Breast epithelium (tissue), 4 donors: ENCODE measurements around the gene SECTM1. TPM values are rescaled to one million over a fixed set of nuclear protein-coding genes. Genes with fewer than 3 reads are reported as not detected.

Experiments used
- DNase-seq, 2 donors: peaks; one replicate each; pipeline ENCODE4 v3.0.0-alpha.2; 2019; ENCODE audit warnings: low spot score in 2 of 2
- H3K27ac ChIP-seq, 2 donors: fragments of 200-600 bp; sonication (generic) in 1 of 2; one replicate each; pipeline ENCODE4 v1.5.1; 2016 to 2019; ENCODE audit warnings: mild to moderate bottlenecking in 1 of 2
- H3K27me3 ChIP-seq, 2 donors: fragments of 200-600 bp; sonication (generic) in 1 of 2; one replicate each; pipeline versions ENCODE4 v1.5.1 to v1.6.0; 2017 to 2019; ENCODE audit warnings: control low read depth in 1 of 2, mild to moderate bottlenecking in 1 of 2
- H3K36me3 ChIP-seq: fragments of 200-600 bp; one replicate; pipeline ENCODE4 v1.5.1; 2019
- H3K4me1 ChIP-seq, 2 donors: fragments of 200-600 bp; sonication (generic); one replicate each; pipeline ENCODE4 v1.5.1; 2016 to 2019; ENCODE audit warnings: control low read depth in 1 of 2
- H3K4me3 ChIP-seq, 3 donors: fragments of 200-600 bp; sonication (generic); 1 replicate in 2 of 3; 2 replicates in 1 of 3; pipeline ENCODE4 v1.5.1; 2016 to 2019; ENCODE audit warnings: mild to moderate bottlenecking in 3 of 3, moderate library complexity in 2 of 3
- H3K9me3 ChIP-seq, 2 donors: fragments of 200-600 bp; sonication (generic) in 1 of 2; one replicate each; pipeline ENCODE4 v1.5.1; 2016 to 2019; ENCODE audit warnings: control low read depth in 1 of 2
- CTCF ChIP-seq, 3 donors: fragments of 450-650 bp; IDR thresholded peaks; one replicate each; pipeline ENCODE4 v1.5.1; 2016 to 2017; ENCODE audit warnings: antibody characterized with exemption in 3 of 3, mild to moderate bottlenecking in 3 of 3, moderate library complexity in 3 of 3
- POLR2A ChIP-seq: fragments of 450-650 bp; IDR thresholded peaks from one replicate; pipeline ENCODE4 v1.6.1; 2016; ENCODE audit warnings: antibody characterized with exemption, mild to moderate bottlenecking, moderate library complexity
- POLR2AphosphoS5 ChIP-seq, 3 donors: sonication (generic); formaldehyde crosslinking; IDR thresholded peaks; one replicate each; pipeline ENCODE4 v1.6.1; 2017; ENCODE audit warnings: antibody characterized with exemption in 3 of 3
- intact Hi-C: fragments of 100-400 bp; cut with DNase I; formaldehyde crosslinking; loops from one replicate; pipeline ENCODE4 v1.15.1; 2023; ENCODE audit warnings: low total_unique reads
- total RNA-seq, 3 donors: library from RNA; depleted of rRNA; stranded (reverse); fragments of >200 nt; gene quantifications; one replicate each; pipeline ENCODE4 v1.1.0, GENCODE V29; 2016

Gene SECTM1
- total RNA-seq, 3 donors from 2014 or later, result 11.5 to 23.9 (median 16.2) TPM

DNA sequence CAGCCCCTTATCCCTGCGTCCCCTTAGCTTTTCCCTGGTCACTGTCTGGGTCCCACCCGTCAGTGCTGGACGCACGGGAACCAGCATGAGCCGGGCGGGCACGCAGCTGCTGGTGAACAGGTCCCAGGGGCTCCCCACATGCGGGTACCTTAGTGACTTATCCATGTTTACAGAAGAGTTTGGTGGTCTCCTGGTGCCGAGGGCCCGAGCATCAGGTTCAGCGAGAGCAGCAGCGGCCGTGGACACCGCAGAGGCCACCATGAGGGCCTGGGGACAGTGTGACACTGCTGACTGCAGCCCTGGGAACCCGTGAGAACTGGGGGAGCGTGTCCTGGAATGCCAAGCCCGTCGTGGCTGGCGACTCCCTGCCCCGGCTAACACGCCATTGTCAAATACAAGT is 22.7 kb downstream of the SECTM1 start:
- Histone ChIP-seq H3K36me3 (no peaks in the 10 kb centered on the region), H3K9me3 (no peaks in the 10 kb centered on the region), H3K4me3 (no peak overlapping the region), H3K4me1 (no peaks in the 10 kb centered on the region), H3K27ac (no peak overlapping the region), H3K27me3 (peaks cover 14 to 24% of the 10 kb centered on the region in 2 donors)
- no peak for DNase-seq
- intact Hi-C loops, result no loop called here
- TF ChIP-seq POLR2A (no peak), POLR2AphosphoS5 (IDR thresholded peaks at IDR 0.05) (no peak), CTCF (IDR thresholded peaks at IDR 0.05) (no peak)

- H3K27me3 ChIP-seq, result peaks cover 7 to 14% of the 10 kb centered on the region in 2 donors
- TF ChIP-seq POLR2A (no peak), POLR2AphosphoS5 (IDR thresholded peaks at IDR 0.05) (no peak), CTCF (IDR thresholded peaks at IDR 0.05) (no peak)
- no peak for DNase-seq
- no peaks in the 10 kb centered on the region for H3K4me1 ChIP-seq
- intact Hi-C loops, result no loop called here
- no peak overlapping the region for H3K4me3 ChIP-seq
- H3K9me3 ChIP-seq, result no peaks in the 10 kb centered on the region
- H3K36me3 ChIP-seq, result no peaks in the 10 kb centered on the region
- H3K27ac ChIP-seq, result no peak overlapping the region
These were observed 23.7 kb downstream of the SECTM1 start for GRCh38 chr17:82309656-82310570.

GRCh38 chr17:82305727-82306300 is 27.8 kb downstream of the SECTM1 start:
- Histone ChIP-seq H3K9me3 (no peaks in the 10 kb centered on the region), H3K4me1 (no peaks in the 10 kb centered on the region), H3K36me3 (no peaks in the 10 kb centered on the region), H3K27ac (peak overlapping the region in 1 of 2 donors; percentile 30), H3K27me3 (no peaks in the 10 kb centered on the region), H3K4me3 (no peak overlapping the region)
- TF ChIP-seq POLR2AphosphoS5 (IDR thresholded peaks at IDR 0.05) (no peak), CTCF (IDR thresholded peaks at IDR 0.05) (no peak), POLR2A (no peak)
- DNase-seq, result no peak
- intact Hi-C loops, result no loop called here

- Histone ChIP-seq H3K27me3 (no peaks in the 10 kb centered on the region), H3K9me3 (no peaks in the 10 kb centered on the region), H3K36me3 (no peaks in the 10 kb centered on the region), H3K4me1 (no peaks in the 10 kb centered on the region), H3K4me3 (no peak overlapping the region), H3K27ac (peak overlapping the region in 1 of 2 donors; percentile 38)
- no peak for TF ChIP-seq POLR2A
- DNase-seq, result no peak
- intact Hi-C loops, result no loop called here
These were observed 28.5 kb downstream of the SECTM1 start for GRCh38 chr17:82304826-82305726.

GRCh38 chr17:82303944-82304808 is 29.4 kb downstream of the SECTM1 start:
- H3K4me3 ChIP-seq, result no peak overlapping the region
- no peaks in the 10 kb centered on the region for H3K36me3 ChIP-seq
- no peaks in the 10 kb centered on the region for H3K4me1 ChIP-seq
- H3K9me3 ChIP-seq, result no peaks in the 10 kb centered on the region
- intact Hi-C loops, result no loop called here
- TF ChIP-seq POLR2A, result no peak
- no peak for TF ChIP-seq POLR2AphosphoS5 (IDR thresholded peaks at IDR 0.05)
- no peak for TF ChIP-seq CTCF (IDR thresholded peaks at IDR 0.05)
- H3K27me3 ChIP-seq, result no peaks in the 10 kb centered on the region
- peak overlapping the region in 1 of 2 donors; percentile 38 for H3K27ac ChIP-seq
- DNase-seq, result no peak
